Gastroesophageal sphincter (tissue), 4 donors: ENCODE results near the gene KIFAP3. TPM values are rescaled to one million over a fixed set of nuclear protein-coding genes. Genes with fewer than 3 reads are reported as not detected.

Experiments used
- ATAC-seq: fragments of 150-250 bp; one replicate; pipeline ENCODE4 v1.9.1; 2016; ENCODE audit warnings: mild to moderate bottlenecking, moderate library complexity
- H3K27ac ChIP-seq, 4 donors: fragments of 200-600 bp; sonication (generic) in 3 of 4; 1 replicate in 3 of 4; 2 replicates in 1 of 4; pipeline ENCODE4 v1.5.1; 2016 to 2019
- H3K27me3 ChIP-seq: fragments of 200-600 bp; sonication (generic); one replicate; pipeline ENCODE4 v1.5.1; 2019
- H3K36me3 ChIP-seq, 2 donors: fragments of 200-600 bp; sonication (generic); one replicate each; pipeline ENCODE4 v1.5.1; 2019; ENCODE audit warnings: control low read depth in 1 of 2
- H3K4me1 ChIP-seq, 3 donors: fragments of 200-600 bp; sonication (generic); 1 replicate in 2 of 3; 2 replicates in 1 of 3; pipeline ENCODE4 v1.5.1; 2016 to 2019; ENCODE audit warnings: control low read depth in 2 of 3
- H3K4me3 ChIP-seq, 2 donors: fragments of 200-600 bp; sonication (generic); one replicate each; pipeline ENCODE4 v1.5.1; 2019; ENCODE audit warnings: mild to moderate bottlenecking in 1 of 2, moderate library complexity in 1 of 2
- H3K9me3 ChIP-seq, 3 donors: fragments of 200-600 bp; sonication (generic); one replicate each; pipeline ENCODE4 v1.5.1; 2017 to 2019; ENCODE audit warnings: control low read depth in 2 of 3
- CTCF ChIP-seq, 4 experiments: fragments of 200-600 bp in 2 of 4; fragments of 450-650 bp in 2 of 4; sonication (generic) in 1 of 4; IDR thresholded peaks; one replicate each; pipeline ENCODE4 v1.5.1; 2017 to 2019; ENCODE audit warnings: antibody characterized with exemption in 4 of 4, mild to moderate bottlenecking in 2 of 4, moderate library complexity in 2 of 4
- EP300 ChIP-seq: sonication (generic); formaldehyde crosslinking; IDR thresholded peaks from one replicate; pipeline ENCODE4 v1.6.1; 2017; ENCODE audit warnings: antibody characterized with exemption, mild to moderate bottlenecking
- POLR2A ChIP-seq, 2 donors: fragments of 450-650 bp; IDR thresholded peaks; one replicate each; pipeline ENCODE4 v1.6.1; 2017; ENCODE audit warnings: antibody characterized with exemption in 2 of 2, mild to moderate bottlenecking in 2 of 2, moderate library complexity in 1 of 2
- POLR2AphosphoS5 ChIP-seq: sonication (generic); formaldehyde crosslinking; IDR thresholded peaks from one replicate; pipeline ENCODE4 v1.6.1; 2017; ENCODE audit warnings: antibody characterized with exemption
- WGBS, 2 donors: methylation state at CpG; one replicate each; pipeline ENCODE4 v1.1.5; 2018; ENCODE audit warnings: low coverage in 1 of 2; 5-methylcytosine and 5-hydroxymethylcytosine counted together
- total RNA-seq, 4 donors: library from RNA; depleted of rRNA; stranded (reverse); fragments of >200 nt; gene quantifications; one replicate each; pipeline ENCODE4 v1.1.0, GENCODE V29; 2016

The KIFAP3 gene
- total RNA-seq, 4 donors from 2014 or later, result 25.5 to 42.9 (median 36.6) TPM

- no peak overlapping the region for H3K27ac ChIP-seq
- H3K4me1 ChIP-seq, result no peaks in the 10 kb centered on the region
- no peak for TF ChIP-seq EP300
- no peak for TF ChIP-seq CTCF (IDR thresholded peaks at IDR 0.05)
- TF ChIP-seq POLR2AphosphoS5, result no peak
- no peak for TF ChIP-seq POLR2A (IDR thresholded peaks at IDR 0.05)
- no peaks in the 10 kb centered on the region for H3K9me3 ChIP-seq
- H3K36me3 ChIP-seq, result peaks cover 0 to 17% of the 10 kb centered on the region in 2 donors
- no peak overlapping the region for H3K4me3 ChIP-seq
- no peaks in the 10 kb centered on the region for H3K27me3 ChIP-seq
- no peak for ATAC-seq
- WGBS, 2 donors, result 80 to 88% methylated on average over 2 to 3 of the region's 3 CpGs
Observed at GRCh38 chr1:169957884-169958283, 116.6 kb downstream of the KIFAP3 start.

GRCh38 chr1:169951108-169951507 is 123.4 kb downstream of the KIFAP3 start:
- Histone ChIP-seq H3K4me1 (no peaks in the 10 kb centered on the region), H3K4me3 (no peak overlapping the region), H3K36me3 (peaks cover 0 to 17% of the 10 kb centered on the region in 2 donors), H3K27me3 (no peaks in the 10 kb centered on the region), H3K27ac (no peak overlapping the region), H3K9me3 (no peaks in the 10 kb centered on the region)
- no peak for ATAC-seq
- no peak for TF ChIP-seq EP300
- no peak for TF ChIP-seq POLR2AphosphoS5
- WGBS, 2 donors, result 77 to 100% methylated on average over 1 of the region's 1 CpG

DNA sequence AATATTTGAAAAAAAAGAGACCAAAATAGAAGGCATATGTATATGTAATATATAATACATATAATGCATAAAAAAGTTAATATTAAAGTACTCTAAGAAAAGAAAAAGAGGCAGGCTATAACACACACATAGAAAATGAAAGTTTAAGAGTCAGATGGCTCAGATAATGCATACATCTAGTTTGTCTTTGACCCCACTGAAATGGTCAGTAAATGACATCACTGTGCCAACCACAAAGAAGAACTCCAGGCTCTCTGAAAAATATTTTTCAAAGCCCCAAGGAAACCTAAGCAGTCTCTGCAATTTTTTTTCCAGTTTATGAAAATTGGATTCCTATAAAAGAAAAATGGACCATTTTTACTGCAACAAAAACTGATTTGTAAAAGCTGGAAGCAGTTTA is 125.4 kb downstream of the KIFAP3 start:
- TF ChIP-seq POLR2AphosphoS5 (no peak), EP300 (no peak), CTCF (IDR thresholded peaks at IDR 0.05) (no peak), POLR2A (IDR thresholded peaks at IDR 0.05) (no peak)
- H3K27ac ChIP-seq, result no peak overlapping the region
- H3K4me3 ChIP-seq, result no peak overlapping the region
- H3K36me3 ChIP-seq, result peaks cover 0 to 25% of the 10 kb centered on the region in 2 donors
- H3K4me1 ChIP-seq, result peaks cover 0 to 5% (median 0%) of the 10 kb centered on the region in 3 donors
- no peaks in the 10 kb centered on the region for H3K27me3 ChIP-seq
- ATAC-seq, result no peak
- no peaks in the 10 kb centered on the region for H3K9me3 ChIP-seq

DNA sequence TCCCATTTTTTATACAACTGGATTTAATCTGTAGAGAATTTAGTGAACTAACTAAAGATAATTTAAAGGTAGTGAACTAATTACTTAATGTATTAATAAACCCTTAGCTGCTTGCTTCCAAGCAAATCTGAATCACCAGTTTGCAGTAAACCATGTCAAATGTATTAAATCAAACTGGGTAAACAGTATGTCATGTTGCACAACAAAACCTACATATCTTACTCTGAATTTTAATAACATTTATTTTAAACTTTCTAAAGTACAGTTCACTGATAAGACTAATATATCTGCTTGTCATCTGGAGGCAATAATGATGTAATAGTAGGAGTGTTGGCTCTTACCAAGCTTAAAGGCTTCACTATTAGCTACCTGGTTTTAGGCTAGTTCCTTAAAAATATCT is 128.3 kb downstream of the KIFAP3 start:
- H3K27me3 ChIP-seq, result no peaks in the 10 kb centered on the region
- no peak for ATAC-seq
- H3K4me1 ChIP-seq, result peaks cover 0 to 16% (median 0%) of the 10 kb centered on the region in 3 donors
- no peak overlapping the region for H3K27ac ChIP-seq
- H3K36me3 ChIP-seq, result peaks cover 0 to 16% of the 10 kb centered on the region in 2 donors
- no peaks in the 10 kb centered on the region for H3K9me3 ChIP-seq
- TF ChIP-seq POLR2A (IDR thresholded peaks at IDR 0.05) (no peak), POLR2AphosphoS5 (no peak), CTCF (IDR thresholded peaks at IDR 0.05) (no peak), EP300 (no peak)
- no peak overlapping the region for H3K4me3 ChIP-seq

DNA sequence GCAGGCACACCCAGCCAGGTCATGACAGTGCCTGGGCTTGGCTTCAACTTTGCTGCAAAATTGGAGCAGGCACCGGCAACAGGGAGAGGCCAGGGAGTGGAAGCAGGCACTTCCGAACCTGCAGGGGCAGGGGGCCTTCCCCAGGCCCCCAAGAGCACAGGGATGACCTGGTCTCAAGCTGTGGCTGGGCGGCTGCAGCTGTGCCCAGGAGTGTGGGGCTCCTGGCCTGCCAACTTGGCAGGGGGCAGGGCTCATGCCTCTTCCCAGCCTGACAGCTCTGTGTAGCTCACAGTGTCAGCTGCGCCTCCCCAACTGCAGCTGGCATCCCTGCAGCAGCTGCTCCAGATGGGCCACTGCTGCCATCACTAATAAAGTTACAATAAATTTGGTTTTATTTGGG is 129.3 kb downstream of the KIFAP3 start:
- H3K4me1 ChIP-seq, result peaks cover 0 to 16% (median 0%) of the 10 kb centered on the region in 3 donors
- no peaks in the 10 kb centered on the region for H3K27me3 ChIP-seq
- ATAC-seq, result peak; percentile 25
- TF ChIP-seq CTCF (IDR thresholded peaks at IDR 0.05), result no peak
- no peak for TF ChIP-seq EP300
- TF ChIP-seq POLR2A (IDR thresholded peaks at IDR 0.05), result no peak
- TF ChIP-seq POLR2AphosphoS5, result no peak
- no peak overlapping the region for H3K27ac ChIP-seq
- peaks cover 0 to 16% of the 10 kb centered on the region in 2 donors for H3K36me3 ChIP-seq
- H3K9me3 ChIP-seq, result no peaks in the 10 kb centered on the region
- H3K4me3 ChIP-seq, result no peak overlapping the region
- 83 to 100% methylated on average over 1 of the region's 4 CpGs for WGBS, 2 donors
